CD4-positive, alpha-beta T cell treated with Interleukin-12 subunit alpha and Interleukin-12 subunit beta, for 1 hour (primary cell): ENCODE data around the gene ADGRB2.

Source experiments
- DNase-seq: peaks from one replicate; pipeline ENCODE4 v3.0.0-alpha.2; 2020

The ADGRB2 gene, protein sequence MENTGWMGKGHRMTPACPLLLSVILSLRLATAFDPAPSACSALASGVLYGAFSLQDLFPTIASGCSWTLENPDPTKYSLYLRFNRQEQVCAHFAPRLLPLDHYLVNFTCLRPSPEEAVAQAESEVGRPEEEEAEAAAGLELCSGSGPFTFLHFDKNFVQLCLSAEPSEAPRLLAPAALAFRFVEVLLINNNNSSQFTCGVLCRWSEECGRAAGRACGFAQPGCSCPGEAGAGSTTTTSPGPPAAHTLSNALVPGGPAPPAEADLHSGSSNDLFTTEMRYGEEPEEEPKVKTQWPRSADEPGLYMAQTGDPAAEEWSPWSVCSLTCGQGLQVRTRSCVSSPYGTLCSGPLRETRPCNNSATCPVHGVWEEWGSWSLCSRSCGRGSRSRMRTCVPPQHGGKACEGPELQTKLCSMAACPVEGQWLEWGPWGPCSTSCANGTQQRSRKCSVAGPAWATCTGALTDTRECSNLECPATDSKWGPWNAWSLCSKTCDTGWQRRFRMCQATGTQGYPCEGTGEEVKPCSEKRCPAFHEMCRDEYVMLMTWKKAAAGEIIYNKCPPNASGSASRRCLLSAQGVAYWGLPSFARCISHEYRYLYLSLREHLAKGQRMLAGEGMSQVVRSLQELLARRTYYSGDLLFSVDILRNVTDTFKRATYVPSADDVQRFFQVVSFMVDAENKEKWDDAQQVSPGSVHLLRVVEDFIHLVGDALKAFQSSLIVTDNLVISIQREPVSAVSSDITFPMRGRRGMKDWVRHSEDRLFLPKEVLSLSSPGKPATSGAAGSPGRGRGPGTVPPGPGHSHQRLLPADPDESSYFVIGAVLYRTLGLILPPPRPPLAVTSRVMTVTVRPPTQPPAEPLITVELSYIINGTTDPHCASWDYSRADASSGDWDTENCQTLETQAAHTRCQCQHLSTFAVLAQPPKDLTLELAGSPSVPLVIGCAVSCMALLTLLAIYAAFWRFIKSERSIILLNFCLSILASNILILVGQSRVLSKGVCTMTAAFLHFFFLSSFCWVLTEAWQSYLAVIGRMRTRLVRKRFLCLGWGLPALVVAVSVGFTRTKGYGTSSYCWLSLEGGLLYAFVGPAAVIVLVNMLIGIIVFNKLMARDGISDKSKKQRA (N-terminal part only)

DNA sequence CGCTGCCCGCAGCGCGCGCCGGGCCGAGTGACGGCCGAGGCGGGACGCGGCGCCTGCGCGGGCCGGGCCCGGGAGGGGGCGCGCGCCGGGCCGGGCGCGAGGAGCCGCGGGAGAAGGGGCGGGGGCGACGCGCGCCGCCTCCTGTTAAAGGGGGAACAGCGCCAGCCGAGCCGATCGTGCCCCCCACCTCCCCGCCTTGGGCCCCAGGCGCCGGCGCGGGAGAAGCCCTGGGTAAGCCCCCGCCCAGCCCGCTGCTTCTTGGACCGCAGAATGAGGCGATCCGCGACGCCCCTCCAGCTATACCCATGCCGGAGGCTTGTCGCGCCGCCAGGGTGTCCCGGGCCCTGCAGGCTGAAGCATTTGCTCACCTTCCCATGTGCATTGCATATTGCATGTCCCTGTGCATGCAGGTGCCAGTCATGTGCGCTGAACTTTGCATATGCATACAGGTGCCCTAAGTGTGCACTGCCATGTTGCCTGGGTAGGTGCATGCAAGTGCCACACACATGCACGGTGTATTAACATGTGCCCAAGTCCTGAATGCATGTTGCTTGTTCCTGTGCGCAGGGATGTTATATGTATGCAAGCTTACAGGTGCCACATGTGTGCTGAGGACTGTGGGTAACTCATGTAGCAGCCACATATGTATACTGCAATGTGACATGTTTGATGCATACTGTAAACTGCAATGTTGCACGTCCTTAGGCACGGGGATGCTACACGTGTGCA lies at the start of gene ADGRB2:
Gene ADGRB2 (minus strand): TSS at position 29 of the 729 bp plus-strand sequence. CDS start 7,119 bp downstream, outside the sequence.
- DNase-seq = no peak

GRCh38 chr1:31812158-31812829 lies 48.2 kb upstream of the ADGRB2 start:
- no peak for DNase-seq

- DNase-seq = no peak
Observed at GRCh38 chr1:31811605-31812004, 47.5 kb upstream of the ADGRB2 start.

GRCh38 chr1:31809698-31810097 lies 45.6 kb upstream of the ADGRB2 start:
- no peak for DNase-seq

GRCh38 chr1:31807273-31808048 lies 43.3 kb upstream of the ADGRB2 start:
- DNase-seq = no peak

GRCh38 chr1:31805318-31805717 lies 41.2 kb upstream of the ADGRB2 start:
- DNase-seq = no peak

- DNase-seq = no peak
Observed at GRCh38 chr1:31804098-31804497, 40.0 kb upstream of the ADGRB2 start.

DNA sequence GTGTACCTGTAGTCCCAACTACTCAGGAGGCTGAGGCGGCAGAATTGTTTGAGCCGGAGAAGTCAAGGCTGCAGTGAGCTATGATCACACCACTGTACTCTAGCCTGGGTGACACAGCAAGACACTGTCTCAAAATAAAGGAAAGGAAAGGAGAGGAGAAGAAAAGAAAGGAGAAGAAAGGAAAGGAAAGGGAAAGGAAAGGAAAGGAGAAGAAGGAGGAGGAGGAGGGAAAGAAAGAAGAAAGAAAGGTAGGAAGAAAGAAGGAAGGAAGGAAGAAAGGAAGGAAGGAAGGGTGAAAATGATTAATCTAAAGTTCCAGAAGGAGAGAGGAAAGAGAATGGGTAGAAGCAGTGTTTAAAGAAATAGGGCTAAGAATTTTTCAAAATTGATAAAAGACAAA lies 39.5 kb upstream of the ADGRB2 start:
- no peak for DNase-seq

DNA sequence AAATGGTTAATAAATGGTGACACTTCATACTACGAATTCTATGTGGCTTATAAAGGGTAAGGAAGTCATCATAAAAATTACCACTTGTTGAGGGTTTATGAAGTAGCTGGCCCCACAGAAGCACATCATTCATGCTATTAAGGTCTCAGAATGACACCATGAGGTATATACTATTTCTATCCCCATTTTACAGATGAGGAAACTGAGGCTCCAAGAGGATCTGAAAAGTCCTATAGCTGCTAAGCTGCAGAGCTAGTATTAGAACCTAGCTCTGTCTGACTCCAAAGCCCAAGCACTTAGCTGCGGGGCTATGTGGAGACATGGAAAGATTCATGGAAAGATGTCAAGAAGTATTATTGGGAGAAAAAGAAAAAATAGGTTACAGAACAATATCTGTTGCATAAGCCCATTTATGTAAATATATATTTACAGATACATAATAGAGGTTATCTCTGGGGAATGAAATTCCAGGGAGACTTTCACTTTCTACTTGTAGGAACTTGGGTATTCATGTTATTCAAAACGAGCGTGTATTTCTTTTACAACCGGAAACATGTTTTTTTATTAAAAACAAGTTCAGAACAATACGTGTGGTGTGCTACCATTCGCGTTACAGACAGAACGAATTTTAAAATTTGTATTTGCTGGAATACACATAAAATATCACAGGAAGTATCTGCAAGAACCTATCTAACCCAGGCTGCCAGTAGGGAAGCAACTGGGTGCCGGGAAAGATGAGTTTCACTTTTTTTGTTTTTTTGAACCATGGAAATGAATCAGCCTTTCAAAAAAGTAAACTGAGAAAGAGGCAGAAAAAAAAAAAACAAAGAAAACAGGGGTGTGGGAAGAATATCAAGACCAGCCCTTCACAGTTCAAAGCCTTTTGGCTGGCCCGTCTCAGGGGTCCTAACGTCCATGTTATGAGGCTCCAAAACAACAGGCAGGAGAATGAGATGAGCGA lies 38.3 kb upstream of the ADGRB2 start:
- no peak for DNase-seq

GRCh38 chr1:31801458-31801857 lies 37.3 kb upstream of the ADGRB2 start:
- no peak for DNase-seq

DNA sequence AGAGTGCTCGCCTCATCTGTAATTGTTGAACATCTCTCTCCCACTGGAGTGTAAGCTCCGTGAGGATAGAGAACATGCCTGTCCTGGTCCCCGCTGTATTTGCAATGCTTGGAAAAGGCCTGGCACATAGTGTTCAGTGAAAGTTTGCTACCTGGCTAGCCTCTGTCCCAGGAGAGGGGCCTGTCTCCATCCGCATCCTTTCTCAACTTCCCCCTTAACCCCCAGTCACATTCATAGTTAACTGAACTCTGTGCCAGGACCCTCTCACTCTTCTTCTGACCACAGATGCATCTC lies 36.5 kb upstream of the ADGRB2 start:
- no peak for DNase-seq

GRCh38 chr1:31799895-31800673 lies 35.9 kb upstream of the ADGRB2 start:
- no peak for DNase-seq

- no peak for DNase-seq
Observed at GRCh38 chr1:31799196-31799894, 35.2 kb upstream of the ADGRB2 start.

GRCh38 chr1:31798433-31799195 lies 34.5 kb upstream of the ADGRB2 start:
- DNase-seq = no peak

GRCh38 chr1:31798086-31798432 lies 33.9 kb upstream of the ADGRB2 start:
- no peak for DNase-seq

DNA sequence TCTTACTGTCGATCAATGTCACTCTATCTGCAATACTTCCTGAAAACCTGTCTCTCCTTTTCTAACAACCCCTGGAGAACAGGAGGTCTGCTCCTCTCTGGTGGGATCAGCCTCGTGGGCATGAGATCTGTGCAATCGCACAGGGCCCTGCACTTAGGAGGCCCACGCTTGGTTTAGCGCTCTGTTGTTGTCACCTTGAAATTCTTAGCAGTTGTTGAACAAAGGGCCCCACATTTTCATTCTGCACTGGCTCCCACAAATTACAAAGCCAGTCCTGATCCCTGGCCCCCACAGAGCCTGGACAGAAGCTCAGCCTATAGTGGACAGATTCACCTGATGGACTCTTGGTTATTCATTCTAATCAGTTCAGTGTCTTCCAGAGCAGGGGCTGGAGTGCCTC lies 33.1 kb upstream of the ADGRB2 start:
- DNase-seq = no peak

DNA sequence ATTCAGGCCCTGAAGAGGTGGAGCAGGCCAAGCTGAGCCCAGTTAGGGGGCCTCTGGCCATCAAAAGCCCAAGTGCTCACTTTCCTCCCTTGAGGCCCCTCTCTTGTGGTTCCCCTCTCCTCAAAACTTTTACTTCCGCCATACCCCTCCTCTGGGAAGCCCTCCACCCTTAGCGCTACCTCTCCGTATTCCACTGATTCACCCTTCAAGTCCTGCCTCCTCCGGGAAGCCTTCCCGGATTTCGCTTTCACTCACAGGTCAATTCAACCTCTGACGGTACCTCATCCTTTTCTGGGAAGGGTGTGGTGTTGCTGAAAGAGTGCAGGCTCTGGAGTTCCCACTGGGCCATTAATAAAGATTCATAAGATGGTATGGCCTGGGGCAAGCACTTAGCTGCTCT lies 32.6 kb upstream of the ADGRB2 start:
- DNase-seq = no peak
